Smooth muscle cell (in vitro differentiated cells): ENCODE measurements around the gene KIF5A. TPM values are rescaled to one million over a fixed set of nuclear protein-coding genes. Genes with fewer than 3 reads are reported as not detected.

Experiments used
- DNase-seq: peaks from one replicate; lab custom pipeline; 2025; ENCODE audit not compliant: unreplicated experiment; lab: John Stamatoyannopoulos, UW
- H2AFZ ChIP-seq: fragments of 200-600 bp; sonication (generic); 2 replicates; pipeline ENCODE4 v1.6.0; 2016; ENCODE audit warnings: antibody characterized with exemption, low read depth, mild to moderate bottlenecking
- H3F3A ChIP-seq: fragments of 200-600 bp; sonication (generic); 2 replicates; pipeline ENCODE4 v1.6.0; 2017; ENCODE audit warnings: antibody characterized with exemption, low read depth
- H3K27ac ChIP-seq: fragments of 200-600 bp; sonication (generic); 2 replicates; pipeline ENCODE4 v1.5.1; 2016; ENCODE audit warnings: low read depth, mild to moderate bottlenecking
- H3K27me3 ChIP-seq: fragments of 200-600 bp; sonication (generic); 2 replicates; pipeline ENCODE4 v1.6.1; 2016; ENCODE audit warnings: low read depth, mild to moderate bottlenecking
- H3K36me3 ChIP-seq: fragments of 200-600 bp; sonication (generic); 2 replicates; pipeline ENCODE4 v1.5.1; 2016; ENCODE audit warnings: low read depth
- H3K4me1 ChIP-seq: fragments of 200-600 bp; sonication (generic); 2 replicates; pipeline ENCODE4 v1.5.1; 2016; ENCODE audit warnings: low read depth
- H3K4me2 ChIP-seq: fragments of 200-600 bp; sonication (generic); 2 replicates; pipeline ENCODE4 v1.6.0; 2016; ENCODE audit warnings: mild to moderate bottlenecking
- H3K4me3 ChIP-seq: fragments of 200-600 bp; sonication (generic); 2 replicates; pipeline ENCODE4 v1.5.1; 2016; ENCODE audit warnings: mild to moderate bottlenecking
- H3K79me2 ChIP-seq: fragments of 200-600 bp; sonication (generic); 2 replicates; pipeline ENCODE4 v1.6.0; 2016; ENCODE audit warnings: low read depth, mild to moderate bottlenecking
- H3K9ac ChIP-seq: fragments of 200-600 bp; sonication (generic); 2 replicates; pipeline ENCODE4 v1.6.0; 2016; ENCODE audit warnings: low read depth
- H3K9me3 ChIP-seq: fragments of 200-600 bp; sonication (generic); replicated peaks from 2 replicates; pipeline ENCODE4 v1.5.1; 2016; ENCODE audit warnings: low read depth
- H4K20me1 ChIP-seq: fragments of 200-600 bp; sonication (generic); 2 replicates; pipeline ENCODE4 v1.6.0; 2016; ENCODE audit warnings: low read depth
- CTCF ChIP-seq: fragments of 200-600 bp; sonication (generic); IDR thresholded peaks from 2 replicates; pipeline ENCODE4 v1.5.1; 2017; ENCODE audit warnings: borderline replicate concordance, mild to moderate bottlenecking, antibody characterized with exemption; ENCODE audit not compliant: insufficient read depth, poor library complexity, severe bottlenecking
- WGBS: methylation state at CpG from one replicate; pipeline ENCODE4 v1.1.7; 2016; ENCODE audit warnings: low lambda C conversion rate; 5-methylcytosine and 5-hydroxymethylcytosine counted together
- polyA plus RNA-seq: library from polyadenylated mRNA; unstranded; fragments of >200 nt; fragmentation: Nextera tagmentation; extraction: Ambion mirVana; gene quantifications from 2 replicates; pipeline ENCODE4 v1.2.1, GENCODE V29; 2016
- total RNA-seq: library from RNA; depleted of rRNA; stranded (reverse); fragments of >200 nt; gene quantifications from 2 replicates; pipeline ENCODE4 v1.2.3, GENCODE V29; 2014

KIF5A gene
- total and polyA plus RNA-seq, 2 experiments from 2014 or later = 0.34 to 2.8 TPM

GRCh38 chr12:57623385-57623784 lies 73.5 kb downstream of the KIF5A start:
- H3K79me2 ChIP-seq = no peaks in the 10 kb centered on the region
- H2AFZ ChIP-seq = no peak overlapping the region
- no peak overlapping the region for H3K9ac ChIP-seq
- WGBS = 86% methylated on average over 2 of the region's 2 CpGs
- H3K27me3 ChIP-seq = peaks cover 98% of the 10 kb centered on the region
- H3K4me2 ChIP-seq = no peak overlapping the region
- no peaks in the 10 kb centered on the region for H3K9me3 ChIP-seq
- no peak overlapping the region for H3K27ac ChIP-seq
- no peaks in the 10 kb centered on the region for H3K36me3 ChIP-seq
- no peaks in the 10 kb centered on the region for H4K20me1 ChIP-seq
- H3K4me3 ChIP-seq = no peak overlapping the region
- no peak for TF ChIP-seq CTCF
- peaks cover 16% of the 10 kb centered on the region for H3K4me1 ChIP-seq
- DNase-seq = no peak
- H3F3A ChIP-seq = peaks cover 5% of the 10 kb centered on the region

GRCh38 chr12:57623811-57624390 lies 74.1 kb downstream of the KIF5A start:
- WGBS = 78% methylated on average over 5 of the region's 5 CpGs

GRCh38 chr12:57624441-57625220 lies 74.8 kb downstream of the KIF5A start:
- no peak for TF ChIP-seq CTCF
- Histone ChIP-seq H3K27me3 (peaks cover 98% of the 10 kb centered on the region), H4K20me1 (no peaks in the 10 kb centered on the region), H3K4me3 (no peak overlapping the region), H2AFZ (no peak overlapping the region), H3F3A (no peaks in the 10 kb centered on the region), H3K9ac (no peak overlapping the region), H3K4me1 (peaks cover 16% of the 10 kb centered on the region), H3K4me2 (no peak overlapping the region), H3K79me2 (no peaks in the 10 kb centered on the region), H3K9me3 (no peaks in the 10 kb centered on the region), H3K27ac (no peak overlapping the region), H3K36me3 (no peaks in the 10 kb centered on the region)
- 88% methylated on average over 8 of the region's 8 CpGs for WGBS
- no peak for DNase-seq

More at GRCh38 chr12:57623811-57624390, 74.1 kb downstream of the KIF5A start:
- no peak overlapping the region for H3K27ac ChIP-seq
- no peaks in the 10 kb centered on the region for H3K79me2 ChIP-seq
- peaks cover 16% of the 10 kb centered on the region for H3K4me1 ChIP-seq
- no peak overlapping the region for H3K9ac ChIP-seq
- H4K20me1 ChIP-seq = no peaks in the 10 kb centered on the region
- H3F3A ChIP-seq = no peaks in the 10 kb centered on the region
- peaks cover 98% of the 10 kb centered on the region for H3K27me3 ChIP-seq
- H3K36me3 ChIP-seq = no peaks in the 10 kb centered on the region
- H3K4me3 ChIP-seq = no peak overlapping the region
- no peaks in the 10 kb centered on the region for H3K9me3 ChIP-seq
- no peak for DNase-seq
- TF ChIP-seq CTCF = no peak
- no peak overlapping the region for H3K4me2 ChIP-seq
- H2AFZ ChIP-seq = no peak overlapping the region
